A549 (cell line): ENCODE results near the gene BPIFB3. TPM values are rescaled to one million over a fixed set of nuclear protein-coding genes. Genes with fewer than 3 reads are reported as not detected.
A peak's percentile ranks its signal among the peaks of the same experiment; 100 is the strongest.

ENCODE experiments used
- ATAC-seq, 2 experiments: fragments of 200-7000 bp in 1 of 2; fragments of >200 bp in 1 of 2; cut with Nextera tagmentation in 1 of 2; cut with Tn5 transposase in 1 of 2; 3 replicates each; pipeline versions ENCODE4 v1.8.0 to v1.9.1; 2018 to 2020; ENCODE audit warnings: mild to moderate bottlenecking in 1 of 2, moderate library complexity in 1 of 2
- CTCF ChIA-PET: fragments of 300-600 bp; sonication (Branson Sonifier 250); formaldehyde crosslinking; extraction: SDS; loops from one replicate; lab custom pipeline; 2021; ENCODE audit warnings: antibody characterized with exemption, inconsistent platforms; lab: Yijun Ruan, JAX
- POLR2A ChIA-PET: fragments of 350-600 bp; formaldehyde crosslinking; extraction: SDS; loops from one replicate; lab custom pipeline; 2021; ENCODE audit warnings: antibody characterized with exemption, inconsistent platforms; lab: Yijun Ruan, JAX
- DNase-seq, 2 experiments: peaks; one replicate each; pipeline versions ENCODE4 v3.0.0 to v3.0.0-alpha.2; 2011 to 2016; ENCODE audit warnings: low read depth in 1 of 2, low spot score in 1 of 2
- FAIRE-seq: peaks from 2 replicates; lab custom pipeline; 2011; peaks lifted over from hg19 to GRCh38; lab: Jason Lieb, UNC
- H3K27ac ChIP-seq, 2 experiments: fragments of >200 bp; sonication (Bioruptor Twin); formaldehyde crosslinking; 3 replicates each; pipeline ENCODE4 v1.5.1; 2016 to 2017
- H3K4me1 ChIP-seq: fragments of >200 bp; sonication (Bioruptor Twin); formaldehyde crosslinking; 3 replicates; pipeline ENCODE4 v1.6.1; 2016
- H3K4me2 ChIP-seq: fragments of >200 bp; sonication (Bioruptor Twin); formaldehyde crosslinking; 3 replicates; pipeline ENCODE4 v1.6.1; 2016
- H3K4me3 ChIP-seq: fragments of >200 bp; sonication (Bioruptor Twin); formaldehyde crosslinking; 3 replicates; pipeline ENCODE4 v1.5.1; 2016
- H3K9me3 ChIP-seq: fragments of >200 bp; sonication (Bioruptor Twin); formaldehyde crosslinking; 3 replicates; pipeline ENCODE4 v1.6.1; 2016
- ATOH8 ChIP-seq: fragments of 250-450 bp; sonication (Bioruptor Pico); IDR thresholded peaks from 2 replicates; pipeline ENCODE4 v1.5.0; 2020; ENCODE audit warnings: low read depth, mild to moderate bottlenecking, moderate library complexity
- BCL3 ChIP-seq: fragments of >200 bp; sonication (Bioruptor Twin); formaldehyde crosslinking; IDR thresholded peaks from 3 replicates; pipeline ENCODE4 v1.6.1; 2016
- CEBPB ChIP-seq, 2 experiments: fragments of >200 bp in 1 of 2; sonication (Bioruptor Twin) in 1 of 2; formaldehyde crosslinking in 1 of 2; IDR thresholded peaks; 2 replicates each; pipeline ENCODE4 v1.6.1; 2012 to 2016
- EHF ChIP-seq: fragments of 250-450 bp; sonication (Bioruptor Pico); IDR thresholded peaks from 2 replicates; pipeline ENCODE4 v1.5.0; 2020; ENCODE audit warnings: mild to moderate bottlenecking
- ELK1 ChIP-seq: fragments of 150-350 bp; IDR thresholded peaks from 2 replicates; pipeline ENCODE4 v1.6.1; 2014; ENCODE audit warnings: low read depth, mild to moderate bottlenecking, low read length
- EP300 ChIP-seq, 2 experiments: fragments of >200 bp; sonication (Bioruptor Twin); formaldehyde crosslinking; IDR thresholded peaks; 2 replicates in 1 of 2; 3 replicates in 1 of 2; pipeline ENCODE4 v1.6.1; 2016 to 2017
- FOSL2 ChIP-seq, 2 experiments: fragments of 450-650 bp in 1 of 2; fragments of >200 bp in 1 of 2; sonication (Bioruptor Twin) in 1 of 2; formaldehyde crosslinking; IDR thresholded peaks; 2 replicates each; pipeline versions ENCODE4 v1.5.0 to v1.6.1; 2016 to 2020; ENCODE audit warnings: mild to moderate bottlenecking in 1 of 2, moderate library complexity in 1 of 2
- NR3C1 ChIP-seq: fragments of >200 bp; sonication (Bioruptor Twin); formaldehyde crosslinking; IDR thresholded peaks from 3 replicates; pipeline ENCODE4 v1.6.1; 2017
- PBX3 ChIP-seq: IDR thresholded peaks from 2 replicates; pipeline ENCODE4 v1.6.1; 2012
- PHF8 ChIP-seq: fragments of 200-600 bp; sonication (generic); IDR thresholded peaks from 2 replicates; pipeline ENCODE4 v1.6.1; 2016; ENCODE audit warnings: low read depth, mild to moderate bottlenecking, antibody characterized with exemption, moderate library complexity, borderline replicate concordance
- POLR2AphosphoS2 ChIP-seq: conservative IDR thresholded peaks from 2 replicates; pipeline ENCODE4 v1.6.1; 2012; ENCODE audit warnings: low read length, improper control_type of control experiment, inconsistent platforms
- RFX5 ChIP-seq: fragments of 450-650 bp; IDR thresholded peaks from 2 replicates; pipeline ENCODE4 v1.7.1; 2014; ENCODE audit warnings: antibody characterized with exemption, mild to moderate bottlenecking, moderate library complexity
- TFCP2L1 ChIP-seq: fragments of 250-450 bp; sonication (Bioruptor Pico); IDR thresholded peaks from 2 replicates; pipeline ENCODE4 v1.5.0; 2021; ENCODE audit warnings: mild to moderate bottlenecking
- USF2 ChIP-seq: fragments of 450-650 bp; IDR thresholded peaks from 2 replicates; pipeline ENCODE4 v1.6.1; 2014; ENCODE audit warnings: antibody characterized with exemption
- ZC3H11A ChIP-seq: fragments of 450-650 bp; IDR thresholded peaks from 2 replicates; pipeline ENCODE4 v1.6.1; 2014; ENCODE audit warnings: antibody characterized with exemption, mild to moderate bottlenecking
- WGBS: methylation state at CpG from one replicate; pipeline ENCODE4 v1.1.6; 2017; ENCODE audit errors: missing lambda C conversion rate; 5-methylcytosine and 5-hydroxymethylcytosine counted together
- polyA plus RNA-seq, 4 experiments: library from polyadenylated mRNA; depleted of rRNA in 3 of 4; stranded (reverse); fragments of >200 nt; fragmentation: RNase III in 1 of 4; extraction: RNeasy Plus Mini Kit Qiagen cat#74134 plus additional on column Dnase treatment in 1 of 4; gene quantifications; 2 replicates in 3 of 4; 3 replicates in 1 of 4; pipeline ENCODE4 v1.2.3, GENCODE V29; 2011 to 2017

Gene BPIFB3
- polyA plus RNA-seq, 2 of the 4 experiments (the other 2 are of a cell fraction) = not detected

- no peak for FAIRE-seq
- H3K27ac ChIP-seq = no peak overlapping the region
- WGBS = 30% methylated on average over 6 of the region's 6 CpGs
- ChIA-PET CTCF (interaction anchor here (1.0 to 1.4 kb wide), 4 partner anchors 10 to 196 kb away, joined by 3 to 4 read pairs (median 3); no protein-coding TSS in a partner anchor), POLR2A (no interaction called here)
- peaks cover 5% of the 10 kb centered on the region; the same call in 2 of the 3 replicates for H3K4me1 ChIP-seq
- no peak overlapping the region for H3K4me3 ChIP-seq
- DNase-seq = peak in 1 of 2 experiments; percentile 39
- H3K4me2 ChIP-seq = no peak overlapping the region
- peak in 1 of 2 experiments; percentile 61; a peak in 3 of 6 replicates for ATAC-seq
- H3K9me3 ChIP-seq = no peaks in the 10 kb centered on the region
- TF ChIP-seq FOSL2 (IDR thresholded peaks at IDR 0.05) (no peak), FOSL2 (CRISPR knock-in tag; IDR thresholded peaks at IDR 0.05) (peak; percentile 44; the same call in 1 of the 2 replicates), POLR2AphosphoS2 (no peak)
- TF ChIP-seq, all 56 proteins: peak for 1
Measured at GRCh38 chr20:33076662-33077372, 23.1 kb downstream of the BPIFB3 start.

- no peak within 1 kb of the TSS for H3K4me3 ChIP-seq
- ATAC-seq = no peak
- TF ChIP-seq ZC3H11A (no peak), RFX5 (no peak), EP300 (IDR thresholded peaks at IDR 0.05) (no peak), PHF8 (no peak), POLR2AphosphoS2 (no peak), FOSL2 (IDR thresholded peaks at IDR 0.05) (no peak), FOSL2 (CRISPR knock-in tag; IDR thresholded peaks at IDR 0.05) (no peak), PBX3 (no peak), USF2 (no peak), ATOH8 (CRISPR knock-in tag) (no peak)
- TF ChIP-seq, all 56 proteins: peak for 0
- DNase-seq (no peak), FAIRE-seq (no peak)
- H3K4me2 ChIP-seq = no peak within 1 kb of the TSS
- no peak within 1 kb of the TSS for H3K27ac ChIP-seq
- ChIA-PET CTCF (no interaction called here), POLR2A (no interaction called here)
- no peaks in the 10 kb centered on the region for H3K9me3 ChIP-seq
- 20% methylated on average over 1 of the region's 2 CpGs for WGBS
- peaks cover 5% of the 10 kb centered on the region; the same call in 2 of the 3 replicates for H3K4me1 ChIP-seq
Measured at GRCh38 chr20:33079259-33079658, 25.6 kb downstream of the BPIFB3 start, which contains the start of gene BPIFB4. TSS of gene BPIFB4 (plus strand) at chr20:33079643. CDS start at chr20:33081527, 1,884 bp downstream.

- no peak overlapping the region for H3K27ac ChIP-seq
- H3K4me3 ChIP-seq = no peak overlapping the region
- ChIA-PET CTCF (interaction anchor here (1.5 kb wide), 1 partner anchor 13 kb away, joined by 3 read pairs; no protein-coding TSS in a partner anchor), POLR2A (no interaction called here)
- no peak for FAIRE-seq
- peaks cover 3% of the 10 kb centered on the region; the same call in 2 of the 3 replicates for H3K4me1 ChIP-seq
- no peak for DNase-seq
- H3K9me3 ChIP-seq = no peaks in the 10 kb centered on the region
- TF ChIP-seq ELK1 (no peak), BCL3 (no peak), CEBPB (IDR thresholded peaks at IDR 0.05) (no peak), TFCP2L1 (CRISPR knock-in tag) (no peak), ZC3H11A (no peak), NR3C1 (no peak), EHF (CRISPR knock-in tag) (no peak)
- H3K4me2 ChIP-seq = no peak overlapping the region
- 24% methylated on average over 7 of the region's 7 CpGs for WGBS
- no peak for ATAC-seq
Measured at GRCh38 chr20:33081411-33082154, 27.9 kb downstream of the BPIFB3 start.
